Measurements from ENCODE around the gene TAF15.

DNA sequence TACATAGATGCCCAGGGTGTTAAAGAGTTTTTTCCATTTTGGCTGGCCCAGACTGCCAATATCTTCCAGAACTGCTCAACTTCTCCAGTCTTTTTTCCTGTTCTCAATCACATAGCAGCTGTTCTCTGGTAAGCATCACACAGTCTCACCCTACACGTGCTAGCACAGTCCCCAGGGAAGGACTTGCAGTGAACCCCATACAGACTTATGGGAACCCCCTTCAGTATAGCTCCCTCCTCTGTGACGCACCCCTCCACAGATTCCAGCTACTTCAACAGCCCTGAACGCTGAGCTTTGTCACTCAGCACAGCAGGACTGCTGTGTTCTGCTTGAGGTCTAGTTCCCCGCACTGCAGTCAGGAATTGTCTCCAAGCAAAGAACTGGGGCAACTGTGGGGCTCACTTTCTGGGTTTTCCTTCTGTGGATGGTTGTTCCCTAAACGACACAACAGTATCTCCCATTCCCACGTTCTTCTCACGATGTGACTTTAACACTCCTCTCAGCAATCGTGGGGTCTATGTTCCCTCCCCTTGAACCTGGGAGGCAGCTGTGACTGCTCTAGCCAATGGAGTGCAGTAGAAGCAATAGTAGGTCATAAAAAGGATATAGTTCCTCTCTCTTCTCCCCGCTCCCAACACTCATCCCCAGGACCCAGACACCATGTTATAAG, 17.5 kb upstream of the TAF15 start:
- TF ChIP-seq, protein P1, sequence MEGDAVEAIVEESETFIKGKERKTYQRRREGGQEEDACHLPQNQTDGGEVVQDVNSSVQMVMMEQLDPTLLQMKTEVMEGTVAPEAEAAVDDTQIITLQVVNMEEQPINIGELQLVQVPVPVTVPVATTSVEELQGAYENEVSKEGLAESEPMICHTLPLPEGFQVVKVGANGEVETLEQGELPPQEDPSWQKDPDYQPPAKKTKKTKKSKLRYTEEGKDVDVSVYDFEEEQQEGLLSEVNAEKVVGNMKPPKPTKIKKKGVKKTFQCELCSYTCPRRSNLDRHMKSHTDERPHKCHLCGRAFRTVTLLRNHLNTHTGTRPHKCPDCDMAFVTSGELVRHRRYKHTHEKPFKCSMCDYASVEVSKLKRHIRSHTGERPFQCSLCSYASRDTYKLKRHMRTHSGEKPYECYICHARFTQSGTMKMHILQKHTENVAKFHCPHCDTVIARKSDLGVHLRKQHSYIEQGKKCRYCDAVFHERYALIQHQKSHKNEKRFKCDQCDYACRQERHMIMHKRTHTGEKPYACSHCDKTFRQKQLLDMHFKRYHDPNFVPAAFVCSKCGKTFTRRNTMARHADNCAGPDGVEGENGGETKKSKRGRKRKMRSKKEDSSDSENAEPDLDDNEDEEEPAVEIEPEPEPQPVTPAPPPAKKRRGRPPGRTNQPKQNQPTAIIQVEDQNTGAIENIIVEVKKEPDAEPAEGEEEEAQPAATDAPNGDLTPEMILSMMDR (IDR thresholded peaks at IDR 0.05), result no peak
- no peak for TF ChIP-seq EZH2 (IDR thresholded peaks at IDR 0.05; ENCODE audit: borderline replicate concordance, insufficient read depth, low read depth, low read length, poor library complexity, severe bottlenecking)

Data from B cell (primary cell).